Measurements from ENCODE around the gene TSPO.

DNA sequence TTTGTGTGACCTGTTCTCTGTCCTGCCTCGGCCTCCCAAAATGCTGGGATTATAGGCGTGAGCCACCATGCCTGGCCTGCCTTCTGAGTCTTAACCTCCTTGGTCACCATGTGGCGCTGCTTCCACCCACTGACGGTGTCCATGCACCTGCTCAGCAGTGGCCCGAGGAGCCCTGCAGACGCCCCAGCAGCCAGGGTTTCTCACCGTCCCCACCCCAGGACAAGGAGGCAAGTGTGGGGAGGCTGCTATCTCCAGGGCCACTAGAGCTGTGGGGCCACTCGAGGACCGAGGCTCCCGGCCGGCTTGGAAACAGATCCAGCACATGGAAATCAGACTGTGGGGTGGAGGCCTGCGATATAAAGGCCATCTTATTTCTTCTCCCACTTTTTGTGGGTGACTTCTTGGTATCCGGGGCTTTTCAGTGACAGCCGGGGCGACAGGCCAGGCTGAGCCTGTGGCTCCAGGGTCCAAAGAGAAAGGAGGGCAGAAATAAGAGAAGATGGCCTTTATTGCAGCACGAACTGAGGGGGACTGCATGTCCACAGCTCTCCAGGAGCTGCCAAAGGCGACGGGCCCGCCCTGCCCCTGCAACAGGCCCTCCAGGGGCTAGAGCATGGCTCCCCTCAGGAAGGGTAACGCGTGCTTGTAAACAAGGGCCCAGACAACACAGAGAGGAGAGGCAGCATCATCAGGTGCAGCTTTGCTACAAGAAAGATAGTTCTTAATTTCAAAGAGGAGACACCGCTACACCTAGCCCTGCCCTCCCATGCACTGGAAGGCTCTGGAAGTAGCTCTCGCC is 15.0 kb downstream of the TSPO start:
- TF ChIP-seq, protein P1, sequence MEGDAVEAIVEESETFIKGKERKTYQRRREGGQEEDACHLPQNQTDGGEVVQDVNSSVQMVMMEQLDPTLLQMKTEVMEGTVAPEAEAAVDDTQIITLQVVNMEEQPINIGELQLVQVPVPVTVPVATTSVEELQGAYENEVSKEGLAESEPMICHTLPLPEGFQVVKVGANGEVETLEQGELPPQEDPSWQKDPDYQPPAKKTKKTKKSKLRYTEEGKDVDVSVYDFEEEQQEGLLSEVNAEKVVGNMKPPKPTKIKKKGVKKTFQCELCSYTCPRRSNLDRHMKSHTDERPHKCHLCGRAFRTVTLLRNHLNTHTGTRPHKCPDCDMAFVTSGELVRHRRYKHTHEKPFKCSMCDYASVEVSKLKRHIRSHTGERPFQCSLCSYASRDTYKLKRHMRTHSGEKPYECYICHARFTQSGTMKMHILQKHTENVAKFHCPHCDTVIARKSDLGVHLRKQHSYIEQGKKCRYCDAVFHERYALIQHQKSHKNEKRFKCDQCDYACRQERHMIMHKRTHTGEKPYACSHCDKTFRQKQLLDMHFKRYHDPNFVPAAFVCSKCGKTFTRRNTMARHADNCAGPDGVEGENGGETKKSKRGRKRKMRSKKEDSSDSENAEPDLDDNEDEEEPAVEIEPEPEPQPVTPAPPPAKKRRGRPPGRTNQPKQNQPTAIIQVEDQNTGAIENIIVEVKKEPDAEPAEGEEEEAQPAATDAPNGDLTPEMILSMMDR (IDR thresholded peaks at IDR 0.05), result no peak
- TF ChIP-seq EZH2 (IDR thresholded peaks at IDR 0.05) (no peak), EZH2phosphoT487 (IDR thresholded peaks at IDR 0.05) (no peak)
